ENCODE data around the gene KCNE1.
"Not testable (repeated sequence)": the region's sequence is repeated elsewhere in the genome, so short reads cannot be mapped to it uniquely, and the experiment has no call there.

KCNE1 gene

DNA sequence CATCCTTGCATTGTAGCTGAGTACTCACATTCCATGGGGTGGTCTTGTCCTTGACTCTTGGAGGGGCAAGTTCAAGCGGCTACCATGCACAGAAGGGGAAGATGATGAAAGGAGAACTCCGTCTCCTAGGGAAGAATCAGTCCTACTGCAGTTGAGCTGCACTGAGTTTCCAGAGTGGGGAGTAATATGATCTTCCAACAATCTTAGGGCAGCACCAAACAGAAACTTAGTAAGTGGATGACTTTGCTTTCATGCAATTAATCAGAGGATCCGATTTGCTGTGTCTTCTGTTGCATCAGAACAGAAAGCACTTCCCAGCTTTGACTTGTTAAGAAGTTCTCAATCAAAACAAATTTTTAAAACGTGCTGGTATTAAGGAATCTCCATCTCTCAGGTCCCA is 88.2 kb downstream of the KCNE1 start, which contains the start of gene SMIM34:
TSS of gene SMIM34 (minus strand) at position 147 of the 400 bp plus-strand sequence. CDS start at position 35, 112 bp downstream.
- not testable (repeated sequence) for DNase-seq (ENCODE audit: low read depth in 2 of 2, low spot score in 1 of 2)

DNA sequence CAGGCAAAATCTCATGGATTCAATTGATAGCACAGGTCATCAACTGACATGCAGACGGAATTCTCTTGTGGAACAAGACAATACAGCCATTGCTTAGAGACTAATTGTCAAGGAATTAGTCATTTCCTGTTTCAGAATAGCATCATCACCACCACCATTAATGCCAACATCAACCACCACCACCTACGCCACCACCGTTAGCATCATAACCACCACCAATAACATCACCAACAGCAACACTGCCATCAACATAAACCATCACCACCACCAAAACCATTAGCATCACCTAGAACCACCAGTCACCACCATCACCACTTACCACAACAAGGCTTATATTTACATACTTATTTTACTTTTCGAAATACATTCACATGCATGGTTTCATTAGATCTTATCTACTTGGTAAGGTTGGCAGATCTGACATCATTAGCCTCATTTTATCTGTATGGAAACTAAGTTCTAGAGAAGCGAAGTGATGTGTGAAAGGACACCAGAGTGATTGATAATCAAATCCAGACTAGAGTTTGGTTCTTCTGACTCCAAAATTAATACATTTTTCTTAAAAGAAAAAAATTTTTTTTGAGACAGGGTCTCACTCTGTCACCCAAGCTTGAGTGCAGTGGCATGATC is 94.4 kb downstream of the KCNE1 start:
- DNase-seq (ENCODE audit: low read depth in 2 of 2, low spot score in 1 of 2) = not testable (repeated sequence)

DNA sequence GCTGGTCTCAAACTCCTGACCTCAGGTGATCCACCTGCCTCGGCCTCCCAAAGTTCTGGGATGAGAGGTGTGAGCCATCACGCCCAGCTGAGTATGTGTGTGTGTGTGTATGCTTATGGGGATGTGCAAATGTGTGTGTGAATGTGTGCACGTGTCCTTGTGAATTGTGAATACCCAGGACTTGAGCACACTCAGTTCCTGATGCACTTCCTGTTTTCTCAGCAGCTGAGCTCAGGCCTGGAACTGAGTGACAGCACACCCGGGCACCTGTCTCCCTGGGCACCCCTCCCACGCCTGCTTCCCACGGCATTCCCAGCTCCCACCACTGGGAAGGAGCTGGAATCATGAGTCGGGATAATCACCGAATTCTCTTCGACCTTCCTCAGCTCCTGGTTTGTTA is 104.7 kb downstream of the KCNE1 start:
- DNase-seq (ENCODE audit: low read depth in 2 of 2, low spot score in 1 of 2) = not testable (repeated sequence)

DNA sequence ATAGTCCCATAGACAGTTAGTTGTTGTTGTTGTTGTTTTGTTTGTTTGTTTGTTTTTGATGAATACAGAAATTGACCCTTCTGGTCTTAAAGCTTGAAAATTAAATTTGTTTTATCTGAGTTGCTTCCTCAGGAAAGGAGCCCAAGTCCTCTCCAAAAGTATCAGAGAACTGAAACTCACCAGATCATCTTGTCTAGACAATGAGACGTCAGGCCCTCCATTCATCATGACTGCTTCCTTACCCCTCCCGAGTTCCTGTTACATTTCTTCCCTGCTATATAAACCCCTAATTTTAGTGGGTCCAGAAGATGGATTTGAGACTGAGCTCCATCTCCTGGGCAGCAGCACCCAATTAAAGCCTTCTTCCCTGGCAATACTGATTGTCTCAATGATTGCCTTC is 105.3 kb downstream of the KCNE1 start:
- not testable (repeated sequence) for DNase-seq (ENCODE audit: low read depth in 2 of 2, low spot score in 1 of 2)

DNA sequence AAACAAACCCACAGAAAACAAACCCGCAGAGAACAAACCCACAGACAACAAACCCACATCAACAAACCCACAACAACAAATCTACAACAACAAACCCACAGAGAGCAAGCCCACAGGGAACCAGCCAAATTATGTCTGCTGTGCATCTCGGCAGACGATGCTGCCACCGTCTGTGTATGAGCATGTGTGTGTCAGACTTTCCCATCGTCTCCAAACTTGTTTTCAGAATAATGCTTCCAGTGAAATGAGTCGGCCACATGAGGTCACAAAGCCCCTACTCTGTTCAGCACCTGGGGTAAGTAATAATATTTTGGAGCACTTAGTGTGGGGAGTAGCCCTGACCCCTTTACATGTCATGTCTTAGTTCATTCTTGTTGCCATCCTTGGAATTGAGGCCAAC is 105.9 kb downstream of the KCNE1 start:
- not testable (repeated sequence) for DNase-seq (ENCODE audit: low read depth in 2 of 2, low spot score in 1 of 2)

DNA sequence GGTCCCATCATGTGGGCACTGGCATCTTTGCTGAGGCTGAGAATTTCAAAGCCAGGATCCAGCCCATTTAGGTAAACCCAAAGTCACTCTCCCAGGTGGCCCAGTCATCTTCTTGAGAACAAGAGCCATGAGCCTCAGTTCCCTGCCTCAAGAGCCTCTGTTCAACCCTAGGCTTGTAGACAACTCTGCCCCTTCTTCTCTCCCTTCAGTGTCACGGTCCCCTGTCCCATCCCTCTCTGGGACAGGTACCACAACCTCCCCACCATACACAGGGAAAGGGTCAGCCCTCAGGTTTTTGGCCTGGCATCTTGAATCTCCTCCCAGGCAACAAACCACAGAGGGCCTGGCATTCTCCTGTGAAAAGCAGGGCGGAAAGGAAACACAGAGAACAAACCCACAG is 106.3 kb downstream of the KCNE1 start:
- not testable (repeated sequence) for DNase-seq (ENCODE audit: low read depth in 2 of 2, low spot score in 1 of 2)

DNA sequence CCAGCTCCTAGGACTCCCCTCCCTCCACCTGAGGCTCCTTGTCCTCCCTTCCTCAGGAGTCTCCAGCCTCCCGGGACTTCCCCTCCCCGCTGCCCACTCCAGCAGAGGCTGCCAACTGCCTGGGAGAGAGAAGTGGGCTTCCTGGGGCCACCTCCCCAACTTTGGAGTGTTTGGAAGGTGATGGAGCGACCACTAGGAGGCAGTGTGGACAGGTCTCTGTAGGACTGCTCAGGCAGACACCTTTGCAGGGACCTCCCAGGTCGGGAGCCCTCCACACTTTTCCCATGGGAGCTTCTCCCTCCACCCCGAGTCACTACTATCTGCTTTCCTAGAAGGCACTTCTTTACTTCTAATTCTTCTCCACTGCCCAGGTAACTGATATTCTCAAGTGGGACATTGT is 107.3 kb downstream of the KCNE1 start:
- DNase-seq (ENCODE audit: low read depth in 2 of 2, low spot score in 1 of 2) = not testable (repeated sequence)

DNA sequence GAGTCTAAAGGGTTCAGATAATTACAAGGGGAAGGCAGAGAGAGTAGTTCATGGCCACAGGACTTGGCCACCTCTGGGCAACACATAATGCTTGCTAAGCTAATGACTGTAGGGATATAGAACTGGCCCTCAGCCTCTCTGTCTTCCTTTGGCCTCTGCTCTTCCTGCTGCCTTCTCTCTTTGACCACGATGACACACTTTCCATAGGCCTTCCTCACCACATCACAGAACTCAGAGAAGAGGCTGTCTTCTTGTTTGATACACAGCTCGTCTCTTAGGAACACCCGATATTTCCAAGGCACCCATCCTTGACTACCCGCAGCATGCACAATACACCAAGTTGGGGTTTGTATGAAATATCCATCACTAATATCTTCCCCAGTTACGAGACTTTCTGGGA is 111.5 kb downstream of the KCNE1 start:
- not testable (repeated sequence) for DNase-seq (ENCODE audit: low read depth in 2 of 2, low spot score in 1 of 2)
